KOPT-K1 (cell line): Measurements from ENCODE around the gene PRKG1.

Source experiments
- H3K27ac ChIP-seq: fragments of 200-600 bp; sonication (generic); 2 replicates; pipeline ENCODE4 v1.5.1; 2016; ENCODE audit warnings: antibody characterized with exemption, mild to moderate bottlenecking, low read depth, low read length; ENCODE audit not compliant: poor library complexity, severe bottlenecking
- H3K36me3 ChIP-seq: fragments of 200-600 bp; sonication (generic); 2 replicates; pipeline ENCODE4 v1.5.1; 2017; ENCODE audit warnings: antibody characterized with exemption, mild to moderate bottlenecking, low read length, moderate library complexity; ENCODE audit not compliant: insufficient read depth
- H3K9me3 ChIP-seq: fragments of 200-600 bp; sonication (generic); 2 replicates; pipeline ENCODE4 v1.5.1; 2017; ENCODE audit warnings: antibody characterized with exemption, low read length, mild to moderate bottlenecking; ENCODE audit not compliant: insufficient read depth, poor library complexity, severe bottlenecking

Gene PRKG1

GRCh38 chr10:51789903-51790302 lies 715.6 kb downstream of the PRKG1 start:
- no peaks in the 10 kb centered on the region for H3K36me3 ChIP-seq
- H3K9me3 ChIP-seq, result peaks cover 5% of the 10 kb centered on the region
- H3K27ac ChIP-seq, result no peak overlapping the region

- H3K27ac ChIP-seq, result no peak overlapping the region
- peaks cover 5% of the 10 kb centered on the region for H3K9me3 ChIP-seq
- H3K36me3 ChIP-seq, result no peaks in the 10 kb centered on the region
Measured at GRCh38 chr10:51792678-51793077, 718.4 kb downstream of the PRKG1 start.

DNA sequence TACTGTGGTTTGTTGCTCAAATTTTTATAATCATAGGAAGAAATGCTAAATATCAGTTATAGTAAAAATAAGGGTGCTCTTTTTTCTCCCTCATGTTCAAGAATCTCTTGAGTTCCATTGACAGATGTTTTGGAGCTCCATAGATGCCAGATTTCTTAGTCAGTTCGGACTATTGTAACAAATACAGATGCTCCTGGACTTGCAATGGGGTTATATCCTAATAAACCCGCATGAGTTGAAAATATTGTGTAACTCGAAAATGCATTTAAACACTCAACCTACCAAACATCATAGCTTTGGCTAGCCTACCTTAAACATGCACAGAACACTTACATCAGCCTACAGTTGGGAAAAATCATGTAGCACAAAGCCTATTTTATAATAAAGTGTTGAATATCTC lies 725.8 kb downstream of the PRKG1 start:
- H3K9me3 ChIP-seq, result no peaks in the 10 kb centered on the region
- H3K27ac ChIP-seq, result no peak overlapping the region
- no peaks in the 10 kb centered on the region for H3K36me3 ChIP-seq

DNA sequence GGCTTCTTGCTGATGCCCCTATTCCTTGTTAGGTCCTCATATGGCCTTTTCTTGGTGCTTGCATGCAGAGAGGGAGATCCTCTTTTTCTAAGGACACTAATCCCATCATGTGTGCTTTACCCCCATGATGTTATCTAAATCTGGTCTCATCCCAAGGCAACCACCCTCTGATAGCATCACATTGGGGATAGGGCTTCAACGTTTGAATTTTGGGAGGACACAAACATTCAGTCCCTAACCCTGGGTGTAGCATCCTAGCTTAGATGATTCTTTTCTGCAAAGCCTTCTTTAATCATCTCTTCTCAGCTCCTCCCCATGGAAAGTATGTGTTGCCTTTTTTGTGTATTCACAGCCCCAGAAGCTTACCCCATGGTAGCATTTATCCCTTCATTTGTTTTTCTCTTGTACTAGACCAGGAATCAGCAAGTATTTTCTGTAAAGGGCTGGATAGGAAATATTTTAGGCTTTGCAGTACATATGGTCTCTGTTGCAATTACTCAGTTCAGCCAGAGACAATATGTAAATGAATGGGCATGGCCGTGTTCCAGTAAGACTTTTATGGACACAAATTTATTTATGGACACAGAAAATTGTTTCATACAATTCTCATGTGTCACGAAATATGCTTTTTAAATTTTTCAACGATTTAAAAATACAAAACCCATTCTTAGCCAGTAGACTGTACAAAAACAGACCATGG lies 726.6 kb downstream of the PRKG1 start:
- Histone ChIP-seq H3K27ac (no peak overlapping the region), H3K9me3 (no peaks in the 10 kb centered on the region), H3K36me3 (no peaks in the 10 kb centered on the region)

DNA sequence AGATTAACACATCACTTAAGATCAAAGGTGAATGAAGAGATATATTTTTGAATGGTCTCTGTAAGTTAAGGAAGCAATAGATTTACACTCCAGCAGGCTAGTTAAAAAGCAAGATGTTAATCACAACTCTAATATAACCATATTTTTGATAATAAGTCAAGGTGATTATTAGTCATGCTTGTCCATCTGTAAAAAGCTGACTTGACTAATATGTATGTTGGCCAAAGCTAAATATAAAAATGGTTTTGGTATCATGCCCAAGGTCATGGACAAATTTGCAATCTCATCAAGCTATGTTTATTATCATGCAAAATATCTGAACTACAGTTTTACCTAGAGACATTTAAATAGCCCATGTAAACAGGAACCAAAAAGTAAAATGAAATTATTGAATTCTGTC lies 727.7 kb downstream of the PRKG1 start:
- no peaks in the 10 kb centered on the region for H3K36me3 ChIP-seq
- no peaks in the 10 kb centered on the region for H3K9me3 ChIP-seq
- no peak overlapping the region for H3K27ac ChIP-seq

DNA sequence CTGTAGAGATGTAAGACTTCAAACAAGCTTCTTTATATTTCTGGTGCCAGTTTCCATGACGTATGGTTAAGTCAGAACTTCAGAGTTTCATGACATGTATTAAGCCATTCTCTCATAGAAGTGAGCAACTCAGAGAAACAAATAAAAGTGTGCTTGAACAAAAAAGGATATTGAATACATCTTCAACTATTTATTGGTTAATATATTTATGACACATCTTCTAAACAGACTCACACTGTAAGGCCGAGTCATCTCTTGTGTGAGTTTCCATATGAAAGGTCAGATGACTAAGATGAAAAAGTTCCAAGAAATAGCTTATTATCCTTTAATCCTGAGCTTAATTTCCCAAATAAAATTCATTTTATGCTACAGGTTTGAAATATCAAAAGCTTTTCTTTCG lies 730.6 kb downstream of the PRKG1 start:
- Histone ChIP-seq H3K27ac (no peak overlapping the region), H3K9me3 (no peaks in the 10 kb centered on the region), H3K36me3 (no peaks in the 10 kb centered on the region)

DNA sequence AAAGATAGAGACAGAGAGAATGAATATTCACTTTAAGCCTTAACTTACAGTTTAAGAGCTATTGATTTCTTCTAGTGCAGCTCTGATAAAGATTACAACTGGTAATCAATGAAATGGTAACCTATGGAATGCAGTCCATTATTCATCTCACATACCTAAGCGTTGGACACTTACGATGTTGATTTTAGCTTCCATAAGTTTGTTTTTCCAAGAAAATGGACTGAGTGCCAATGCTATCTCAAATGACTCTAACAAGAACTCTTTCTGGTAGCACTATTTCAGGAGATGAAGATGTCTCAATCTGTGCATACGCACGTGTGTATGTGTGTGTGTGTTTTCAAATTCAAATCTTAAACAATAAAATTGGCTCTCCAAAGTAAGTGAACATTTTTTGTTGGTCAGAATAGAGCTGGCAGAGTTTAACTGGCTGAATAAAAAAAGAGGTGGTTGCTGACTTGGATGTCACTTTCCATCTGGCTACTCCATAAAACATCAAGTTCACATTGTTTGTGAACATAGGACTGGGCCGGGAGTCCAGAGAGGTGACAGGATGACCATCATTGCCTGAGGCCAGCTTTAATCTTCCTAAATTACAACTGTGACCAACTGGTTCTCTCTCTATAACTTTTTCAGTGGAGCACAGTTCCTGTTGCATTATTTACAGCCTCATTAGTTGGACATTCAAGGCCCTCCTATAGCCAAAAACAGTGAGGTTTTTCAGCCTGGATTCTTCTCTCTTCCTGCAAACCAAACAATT lies 732.0 kb downstream of the PRKG1 start:
- no peaks in the 10 kb centered on the region for H3K36me3 ChIP-seq
- no peaks in the 10 kb centered on the region for H3K9me3 ChIP-seq
- H3K27ac ChIP-seq, result no peak overlapping the region

DNA sequence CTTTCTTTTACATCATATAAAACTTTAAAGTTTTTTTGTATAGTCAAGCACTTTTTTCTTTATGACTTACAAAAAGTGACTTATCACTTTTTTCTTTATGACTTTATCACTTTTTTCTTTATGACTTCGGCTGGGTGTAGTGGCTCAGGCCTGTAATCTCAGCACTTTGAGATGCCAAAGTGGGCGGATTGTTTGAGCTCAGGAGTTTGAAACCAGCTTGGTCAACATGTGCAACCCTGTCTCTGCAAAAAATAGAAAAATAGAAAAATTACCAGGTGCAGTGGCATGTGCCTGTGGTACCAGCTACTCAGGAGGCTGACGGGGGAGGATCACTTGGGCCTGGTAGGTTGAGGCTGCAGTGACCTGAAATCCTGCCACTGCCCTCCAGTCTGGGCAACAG lies 733.9 kb downstream of the PRKG1 start:
- H3K9me3 ChIP-seq, result no peaks in the 10 kb centered on the region
- no peak overlapping the region for H3K27ac ChIP-seq
- H3K36me3 ChIP-seq, result no peaks in the 10 kb centered on the region

- Histone ChIP-seq H3K36me3 (no peaks in the 10 kb centered on the region), H3K27ac (no peak overlapping the region), H3K9me3 (no peaks in the 10 kb centered on the region)
Measured at GRCh38 chr10:51815723-51816122, 741.4 kb downstream of the PRKG1 start.

DNA sequence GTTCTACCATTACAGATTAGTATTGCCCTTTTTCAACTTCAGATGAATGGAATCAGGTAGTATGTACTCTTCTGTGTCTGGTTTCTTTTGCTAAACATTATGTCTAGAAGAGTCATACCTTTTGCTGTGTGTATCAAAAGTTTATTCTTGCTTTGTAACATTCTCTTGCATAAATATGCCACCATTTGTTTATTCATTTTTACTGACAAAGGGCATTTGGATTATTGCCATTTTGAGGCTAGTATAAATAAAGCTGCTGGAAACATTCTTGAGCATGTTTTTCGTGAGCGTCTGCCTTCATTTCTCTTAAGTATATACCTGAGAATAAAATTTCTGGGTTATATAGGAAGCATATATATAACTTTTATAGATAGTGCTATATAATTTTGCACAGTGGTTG lies 746.8 kb downstream of the PRKG1 start:
- no peak overlapping the region for H3K27ac ChIP-seq
- no peaks in the 10 kb centered on the region for H3K36me3 ChIP-seq
- no peaks in the 10 kb centered on the region for H3K9me3 ChIP-seq

DNA sequence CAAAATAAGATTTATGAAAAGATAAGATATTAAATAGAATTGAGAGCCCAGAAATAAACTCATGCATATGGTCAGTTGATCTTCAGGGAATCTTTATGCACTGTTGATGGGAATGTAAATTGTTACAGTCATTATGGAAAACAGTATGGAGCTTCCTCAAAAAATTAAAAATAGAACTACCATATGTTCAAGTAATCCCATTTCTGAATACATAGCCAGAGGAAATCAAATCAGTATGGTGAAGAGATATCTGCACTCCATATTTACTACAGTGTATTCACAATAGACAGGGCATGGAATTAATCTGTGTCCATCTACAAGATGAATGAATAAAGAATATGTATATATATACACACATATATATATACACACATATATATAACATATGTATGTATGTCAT lies 747.5 kb downstream of the PRKG1 start:
- Histone ChIP-seq H3K27ac (no peak overlapping the region), H3K9me3 (no peaks in the 10 kb centered on the region), H3K36me3 (no peaks in the 10 kb centered on the region)

DNA sequence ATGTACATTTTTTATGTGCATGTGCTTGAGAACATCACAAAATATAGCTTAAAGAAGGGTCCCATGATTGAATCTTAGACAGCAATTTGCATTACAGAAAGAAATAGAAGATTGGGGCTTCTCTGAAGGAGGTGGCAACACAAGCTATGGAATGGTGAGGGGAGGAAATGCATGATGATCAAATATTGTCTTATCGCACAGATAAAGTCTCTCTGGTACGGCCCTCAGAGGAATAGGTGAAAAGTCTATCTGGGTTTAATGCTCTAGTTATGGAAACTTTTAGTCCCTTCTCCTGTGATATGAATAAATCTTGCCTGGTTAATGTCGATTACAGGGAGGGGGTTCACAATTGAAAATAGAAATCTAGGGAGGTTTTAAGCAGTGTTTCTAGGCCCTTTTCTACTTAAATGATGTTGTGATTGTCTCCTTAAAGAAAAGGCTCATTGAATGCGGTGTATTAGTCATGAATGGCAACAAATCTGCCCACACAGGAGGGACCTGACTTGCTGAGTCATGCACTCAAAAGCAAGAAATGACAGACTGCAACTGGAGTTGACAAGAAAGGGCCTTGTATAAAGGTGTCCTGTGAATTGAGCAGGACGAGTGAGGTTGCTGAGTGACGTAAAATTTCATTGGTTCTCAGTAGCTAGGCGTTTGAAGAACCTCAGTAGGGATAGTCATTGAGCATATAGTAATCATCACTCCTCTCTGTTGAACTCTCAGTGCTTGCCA lies 758.5 kb downstream of the PRKG1 start:
- Histone ChIP-seq H3K27ac (no peak overlapping the region), H3K36me3 (no peaks in the 10 kb centered on the region), H3K9me3 (no peaks in the 10 kb centered on the region)

DNA sequence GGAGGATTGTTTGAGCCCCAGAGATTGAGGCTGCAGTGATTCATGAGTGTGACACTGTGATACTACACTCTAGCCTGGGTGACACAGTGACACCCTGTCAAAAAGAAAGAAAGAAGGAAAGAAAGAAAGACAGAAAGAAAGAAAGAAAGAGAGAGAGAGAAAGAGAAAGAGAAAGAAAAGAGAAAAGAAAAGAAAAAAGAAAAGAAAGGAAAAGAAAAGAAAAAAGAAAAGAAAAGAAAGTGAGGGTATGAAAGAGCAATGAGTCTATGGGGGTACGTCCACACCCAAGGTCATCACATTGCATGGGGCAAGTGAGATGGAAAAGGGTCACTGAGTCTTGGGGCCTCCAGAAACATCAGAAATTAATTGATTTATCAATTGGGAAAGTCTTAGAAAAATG lies 760.3 kb downstream of the PRKG1 start:
- H3K9me3 ChIP-seq, result no peaks in the 10 kb centered on the region
- H3K27ac ChIP-seq, result no peak overlapping the region
- H3K36me3 ChIP-seq, result no peaks in the 10 kb centered on the region

GRCh38 chr10:51838471-51838870 lies 764.2 kb downstream of the PRKG1 start:
- Histone ChIP-seq H3K9me3 (no peaks in the 10 kb centered on the region), H3K27ac (no peak overlapping the region), H3K36me3 (no peaks in the 10 kb centered on the region)

DNA sequence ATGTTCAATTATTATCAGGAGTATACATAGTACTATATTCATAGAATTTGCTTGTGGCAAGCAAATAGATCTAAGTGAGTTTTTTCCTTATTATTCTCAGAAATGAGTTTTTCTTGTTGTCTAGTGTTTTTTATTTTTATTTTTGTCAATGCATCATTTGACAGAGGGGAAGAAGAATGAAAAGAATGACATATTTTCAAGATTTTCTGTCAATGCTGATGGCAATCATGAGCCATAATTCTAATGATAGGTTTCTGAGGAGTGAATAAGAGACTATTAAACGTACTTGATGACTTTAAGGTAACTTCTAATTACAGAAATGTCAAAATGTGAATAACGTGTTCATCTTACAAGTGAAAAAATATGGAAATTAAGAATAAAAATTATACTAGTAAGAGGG lies 769.7 kb downstream of the PRKG1 start:
- Histone ChIP-seq H3K9me3 (no peaks in the 10 kb centered on the region), H3K36me3 (no peaks in the 10 kb centered on the region), H3K27ac (no peak overlapping the region)
